Activated naive CD8-positive, alpha-beta T cell treated with anti-CD3 and anti-CD28 coated beads, Interleukin-2, amount 50 U/mL, for 24 hours (primary cell): ENCODE data around the gene GRIP2.
A peak's percentile ranks its signal among the peaks of the same experiment; 100 is the strongest.

Source experiments
- ATAC-seq: fragments of 150-1000 bp; cut with Tn5 transposase; one replicate; pipeline ENCODE4 v1.10.0; 2021
- DNase-seq: peaks from one replicate; pipeline ENCODE4 v3.0.0; 2021
- H3K27ac Mint-ChIP-seq: one replicate; pipeline ENCODE4 v1.8.0; 2021; ENCODE audit warnings: mild to moderate bottlenecking, mixed read lengths
- H3K27me3 Mint-ChIP-seq: one replicate; pipeline ENCODE4 v1.8.0; 2021; ENCODE audit warnings: mixed read lengths
- H3K36me3 Mint-ChIP-seq: one replicate; pipeline ENCODE4 v1.8.0; 2021; ENCODE audit warnings: low read depth, mixed read lengths
- H3K4me1 Mint-ChIP-seq: one replicate; pipeline ENCODE4 v1.8.0; 2021; ENCODE audit warnings: mixed read lengths
- H3K4me3 Mint-ChIP-seq: one replicate; pipeline ENCODE4 v1.8.0; 2021; ENCODE audit warnings: mild to moderate bottlenecking, moderate library complexity, mixed read lengths
- H3K9me3 Mint-ChIP-seq: one replicate; pipeline ENCODE4 v1.8.0; 2021; ENCODE audit warnings: mixed read lengths

GRIP2 gene

DNA sequence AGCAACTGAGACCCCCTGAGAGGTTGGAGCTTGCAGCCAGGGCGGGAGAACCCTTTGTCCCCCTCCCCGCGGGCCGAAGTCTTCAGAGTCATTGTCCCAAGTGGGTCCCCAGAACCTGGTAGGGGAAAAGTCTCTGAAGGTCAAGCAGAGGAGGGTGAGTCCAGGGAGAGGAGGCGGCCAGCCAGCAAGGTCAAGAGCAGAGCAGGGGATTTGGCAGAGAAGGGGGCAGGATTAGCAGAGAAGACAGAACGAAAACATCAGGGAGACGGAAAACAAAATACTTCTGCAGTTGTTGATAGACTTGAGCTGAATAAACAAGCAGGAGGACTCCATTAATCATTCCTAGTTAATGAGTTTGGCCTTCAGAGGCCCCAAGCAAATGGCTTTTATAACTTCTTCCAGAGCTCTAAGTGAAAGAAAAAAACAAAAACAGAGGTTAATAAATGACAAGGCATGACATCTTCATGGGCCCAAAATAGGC lies 66.7 kb downstream of the GRIP2 start:
- H3K4me3 Mint-ChIP-seq = no peak overlapping the region
- no peak overlapping the region for H3K27ac Mint-ChIP-seq
- ATAC-seq (no peak), DNase-seq (no peak)
- no peaks in the 10 kb centered on the region for H3K9me3 Mint-ChIP-seq
- H3K27me3 Mint-ChIP-seq = no peaks in the 10 kb centered on the region
- peaks cover 9% of the 10 kb centered on the region for H3K4me1 Mint-ChIP-seq
- H3K36me3 Mint-ChIP-seq = peaks cover 36% of the 10 kb centered on the region

DNA sequence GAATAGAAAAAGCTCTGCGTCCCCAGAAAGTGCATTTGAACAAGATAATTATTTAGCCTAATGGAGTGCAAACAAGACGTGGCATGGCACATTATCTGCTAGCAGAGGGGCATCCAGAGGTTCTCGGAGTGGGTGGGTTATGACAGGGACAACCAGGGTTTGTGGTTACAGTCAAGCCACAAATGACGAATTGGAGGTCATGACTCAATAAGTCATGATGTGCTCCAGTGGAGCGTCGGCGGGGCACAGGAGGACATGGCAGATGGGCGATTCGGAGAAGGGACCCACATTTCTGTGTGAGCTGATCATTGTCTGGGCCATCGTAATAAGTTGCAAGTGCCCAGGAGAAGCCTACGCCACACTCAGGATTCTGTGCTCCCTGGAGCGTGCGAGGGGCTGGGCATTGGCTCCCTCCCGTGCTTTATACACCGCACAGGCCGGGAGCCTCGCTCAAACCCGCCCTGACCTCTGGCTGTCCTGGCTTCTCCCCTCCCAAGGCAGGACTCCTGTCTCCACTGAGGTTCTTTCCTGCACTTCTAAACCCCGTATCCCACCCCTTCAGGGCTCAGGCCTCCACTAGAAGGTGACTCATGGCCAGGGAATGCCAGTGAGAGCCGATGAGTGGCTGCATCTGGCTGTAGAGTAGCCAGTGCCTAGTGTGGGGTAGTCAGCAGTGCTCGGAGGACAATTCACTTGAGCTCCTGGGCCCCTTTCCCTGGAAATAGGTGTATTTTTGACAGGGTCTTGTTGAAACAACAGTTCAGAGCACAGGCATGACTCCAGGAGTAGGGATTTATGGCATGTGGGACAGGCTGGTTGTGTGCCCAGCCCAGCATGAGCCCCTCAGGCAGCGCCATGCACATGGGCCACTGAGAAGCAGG lies 67.4 kb downstream of the GRIP2 start:
- H3K27ac Mint-ChIP-seq = peak overlapping the region; percentile 50
- H3K36me3 Mint-ChIP-seq = peaks cover 35% of the 10 kb centered on the region
- H3K4me3 Mint-ChIP-seq = no peak overlapping the region
- ATAC-seq = peak; percentile 79
- DNase-seq = peak; percentile 22
- H3K27me3 Mint-ChIP-seq = no peaks in the 10 kb centered on the region
- H3K9me3 Mint-ChIP-seq = no peaks in the 10 kb centered on the region
- peaks cover 9% of the 10 kb centered on the region for H3K4me1 Mint-ChIP-seq

DNA sequence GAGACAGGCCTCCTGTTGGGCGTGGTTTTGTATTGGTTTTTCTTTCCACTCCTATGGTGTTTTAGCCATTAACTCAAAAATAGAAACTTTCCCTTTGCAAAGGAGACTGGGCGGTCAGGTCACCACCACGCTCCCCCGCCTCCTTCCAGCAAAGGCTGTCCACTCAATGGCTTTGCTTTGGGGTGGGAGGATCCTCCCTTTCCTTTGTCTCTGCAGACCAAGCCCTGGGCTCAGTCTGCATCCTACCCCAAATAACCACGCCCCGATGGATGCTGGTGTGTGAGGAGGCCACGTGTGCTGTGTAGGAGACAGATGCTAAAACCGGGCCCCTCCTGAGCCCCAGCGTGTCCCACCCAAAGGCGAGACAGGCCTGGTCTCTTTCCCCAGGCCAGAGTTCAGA lies 68.5 kb downstream of the GRIP2 start:
- H3K27ac Mint-ChIP-seq = no peak overlapping the region
- peaks cover 29% of the 10 kb centered on the region for H3K36me3 Mint-ChIP-seq
- ATAC-seq (no peak), DNase-seq (no peak)
- H3K4me1 Mint-ChIP-seq = peaks cover 9% of the 10 kb centered on the region
- H3K9me3 Mint-ChIP-seq = no peaks in the 10 kb centered on the region
- no peak overlapping the region for H3K4me3 Mint-ChIP-seq
- no peaks in the 10 kb centered on the region for H3K27me3 Mint-ChIP-seq

DNA sequence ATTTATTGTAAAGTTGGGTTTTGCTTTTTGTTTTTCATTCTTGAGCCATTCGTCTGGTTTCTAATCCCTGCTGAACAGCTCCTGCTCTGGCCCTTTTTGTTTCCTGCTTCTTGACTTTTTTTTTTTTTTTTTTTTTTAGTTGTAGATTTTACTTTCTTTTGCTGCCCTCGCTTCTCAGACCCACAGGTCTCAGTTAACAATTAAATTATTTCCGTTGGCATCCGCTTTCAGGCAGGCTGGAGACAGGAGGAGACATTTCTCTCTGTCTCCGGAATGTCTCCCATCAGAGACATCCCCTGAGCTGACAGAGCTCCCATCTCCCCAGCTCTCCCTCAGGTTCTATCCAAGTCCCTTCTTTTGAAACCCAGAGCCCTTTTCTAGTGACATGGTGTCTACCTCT lies 69.1 kb downstream of the GRIP2 start:
- Mint-ChIP-seq H3K36me3 (peaks cover 27% of the 10 kb centered on the region), H3K27me3 (no peaks in the 10 kb centered on the region), H3K9me3 (no peaks in the 10 kb centered on the region), H3K4me3 (no peak overlapping the region), H3K4me1 (peaks cover 9% of the 10 kb centered on the region), H3K27ac (no peak overlapping the region)
- DNase-seq (no peak), ATAC-seq (no peak)

DNA sequence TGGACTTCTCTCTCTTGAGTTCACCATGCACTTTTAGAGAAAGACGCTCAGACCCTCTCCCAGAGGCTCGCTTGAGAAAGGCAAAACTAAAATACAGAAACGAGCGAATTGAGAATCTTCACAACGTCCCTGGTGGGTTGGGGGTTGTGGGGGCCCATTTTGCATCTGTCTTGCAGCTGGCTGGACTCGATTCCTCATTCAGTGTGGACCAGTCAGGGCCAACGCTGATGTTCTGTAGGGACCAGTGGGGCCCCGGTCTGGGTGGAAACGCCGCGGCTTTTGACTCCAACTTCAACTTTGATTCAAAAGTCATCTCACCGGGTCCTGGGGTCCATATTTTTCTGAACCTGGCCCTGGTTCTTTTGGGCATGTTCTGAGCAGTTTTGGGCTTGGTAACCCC lies 69.7 kb downstream of the GRIP2 start:
- H3K4me3 Mint-ChIP-seq = no peak overlapping the region
- H3K27me3 Mint-ChIP-seq = no peaks in the 10 kb centered on the region
- no peak overlapping the region for H3K27ac Mint-ChIP-seq
- H3K9me3 Mint-ChIP-seq = no peaks in the 10 kb centered on the region
- no peak for ATAC-seq
- H3K4me1 Mint-ChIP-seq = peaks cover 9% of the 10 kb centered on the region
- DNase-seq = no peak
- H3K36me3 Mint-ChIP-seq = peaks cover 25% of the 10 kb centered on the region

DNA sequence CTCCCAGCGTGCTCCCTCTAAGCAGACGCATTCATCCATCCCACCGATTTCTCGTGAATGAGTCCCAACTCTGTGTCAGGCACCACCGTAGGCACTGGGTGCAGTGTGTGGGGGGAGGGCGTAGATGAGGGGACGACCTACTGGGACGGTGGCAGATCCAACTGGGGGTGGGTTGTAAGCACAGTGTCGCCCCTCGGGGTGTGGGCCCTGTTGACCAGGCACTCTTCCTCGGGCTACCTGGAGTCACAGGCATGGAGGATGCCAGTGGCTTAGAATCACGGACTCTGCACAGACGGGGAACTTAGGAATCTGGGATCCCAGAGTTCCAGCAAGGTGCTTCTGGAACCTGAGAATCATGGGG lies 71.5 kb downstream of the GRIP2 start:
- no peak overlapping the region for H3K27ac Mint-ChIP-seq
- no peaks in the 10 kb centered on the region for H3K27me3 Mint-ChIP-seq
- no peaks in the 10 kb centered on the region for H3K9me3 Mint-ChIP-seq
- ATAC-seq (no peak), DNase-seq (no peak)
- H3K4me1 Mint-ChIP-seq = peaks cover 9% of the 10 kb centered on the region
- H3K4me3 Mint-ChIP-seq = no peak overlapping the region
- peaks cover 25% of the 10 kb centered on the region for H3K36me3 Mint-ChIP-seq

DNA sequence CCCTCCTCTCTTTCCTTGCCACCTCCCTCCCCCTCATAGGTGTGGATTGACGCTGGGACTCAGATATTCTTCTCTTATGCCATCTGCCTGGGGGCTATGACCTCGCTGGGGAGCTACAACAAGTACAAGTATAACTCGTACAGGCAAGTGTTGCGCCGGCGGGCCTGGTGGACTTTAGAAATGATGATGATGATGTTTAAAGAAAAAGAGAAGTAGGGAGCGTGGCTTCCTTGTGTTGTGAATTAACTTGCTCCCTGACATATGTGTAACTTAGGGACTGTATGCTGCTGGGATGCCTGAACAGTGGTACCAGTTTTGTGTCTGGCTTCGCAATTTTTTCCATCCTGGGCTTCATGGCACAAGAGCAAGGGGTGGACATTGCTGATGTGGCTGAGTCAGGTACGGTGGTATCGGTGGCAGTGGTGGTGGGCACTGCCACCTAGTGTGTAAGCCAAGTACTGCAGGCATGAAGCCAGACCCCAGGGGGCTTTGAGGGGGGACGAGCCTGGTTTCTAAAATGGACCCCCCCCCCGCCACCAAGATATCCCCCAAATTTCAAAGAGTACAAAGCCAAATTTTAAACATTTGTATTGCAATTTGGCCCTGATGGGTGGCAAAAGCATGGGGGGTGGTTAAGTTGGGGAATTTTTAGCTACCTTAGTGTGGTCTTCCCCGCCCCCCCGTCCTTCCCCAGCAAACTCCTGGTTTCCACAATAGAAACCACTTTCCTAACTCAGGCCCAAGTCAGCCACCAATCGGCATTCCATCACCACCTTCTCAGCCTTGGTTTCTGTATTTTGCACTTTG lies 72.1 kb downstream of the GRIP2 start:
- peaks cover 21% of the 10 kb centered on the region for H3K36me3 Mint-ChIP-seq

DNA sequence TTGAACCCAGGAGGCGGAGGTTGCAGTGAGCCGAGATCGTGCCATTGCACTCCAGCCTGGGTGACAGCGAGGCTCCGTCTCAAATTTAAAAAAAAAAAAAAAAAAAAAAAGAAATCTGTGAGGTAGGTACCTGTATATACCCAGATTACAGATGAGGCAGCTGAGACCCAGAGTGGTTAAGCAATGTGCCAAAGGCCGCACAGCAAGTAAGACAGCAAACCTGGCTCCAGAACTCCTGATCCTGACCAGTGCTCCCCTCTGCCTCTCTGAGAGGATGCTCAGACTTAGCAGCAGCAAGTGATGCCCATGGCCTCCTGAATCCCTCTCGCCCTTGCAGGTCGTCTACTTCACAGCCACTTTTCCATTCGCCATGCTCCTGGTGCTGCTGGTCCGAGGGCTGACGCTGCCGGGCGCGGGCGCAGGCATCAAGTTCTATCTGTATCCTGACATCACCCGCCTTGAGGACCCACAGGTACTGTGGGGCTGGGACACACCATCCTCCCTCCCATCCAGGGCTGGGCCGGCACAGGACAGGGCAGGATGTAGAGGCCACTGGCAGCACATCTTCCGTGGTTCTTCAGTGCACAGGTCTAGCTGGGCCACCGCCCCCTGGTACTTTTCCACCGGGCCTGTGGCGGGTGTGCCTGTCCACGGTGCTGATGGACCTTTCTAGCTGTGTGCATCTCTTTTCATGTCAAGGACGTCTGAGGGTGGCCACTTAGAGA lies 73.8 kb downstream of the GRIP2 start:
- no peak overlapping the region for H3K4me3 Mint-ChIP-seq
- H3K9me3 Mint-ChIP-seq = no peaks in the 10 kb centered on the region
- no peaks in the 10 kb centered on the region for H3K27me3 Mint-ChIP-seq
- H3K4me1 Mint-ChIP-seq = peaks cover 16% of the 10 kb centered on the region
- no peak for DNase-seq
- H3K27ac Mint-ChIP-seq = no peak overlapping the region
- peaks cover 23% of the 10 kb centered on the region for H3K36me3 Mint-ChIP-seq
- no peak for ATAC-seq

More for the DNA sequence above, 72.1 kb downstream of the GRIP2 start:
- H3K9me3 Mint-ChIP-seq = no peaks in the 10 kb centered on the region
- no peak overlapping the region for H3K27ac Mint-ChIP-seq
- no peaks in the 10 kb centered on the region for H3K27me3 Mint-ChIP-seq
- DNase-seq (peak; percentile 44), ATAC-seq (no peak)
- peaks cover 10% of the 10 kb centered on the region for H3K4me1 Mint-ChIP-seq
- H3K4me3 Mint-ChIP-seq = no peak overlapping the region

DNA sequence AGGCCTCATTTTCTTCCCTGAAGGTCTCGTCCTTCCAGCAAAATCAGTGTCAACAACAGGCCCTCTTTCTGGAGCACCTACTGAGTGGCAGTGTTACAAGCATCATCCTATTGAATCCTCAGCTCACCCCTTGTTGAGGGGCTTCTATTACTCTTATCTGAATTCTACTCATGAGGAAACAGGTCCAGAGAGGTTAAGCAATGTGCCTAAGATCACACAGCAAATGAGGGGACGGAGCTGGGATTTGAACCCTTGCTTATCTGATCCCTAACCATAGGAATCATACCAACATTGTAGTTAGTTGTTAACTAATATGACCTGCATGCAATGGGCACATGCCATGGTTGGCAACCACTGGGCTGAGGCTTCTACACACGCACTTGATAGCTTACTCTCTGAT lies 74.7 kb downstream of the GRIP2 start:
- no peaks in the 10 kb centered on the region for H3K27me3 Mint-ChIP-seq
- peaks cover 18% of the 10 kb centered on the region for H3K4me1 Mint-ChIP-seq
- DNase-seq (no peak), ATAC-seq (no peak)
- peaks cover 23% of the 10 kb centered on the region for H3K36me3 Mint-ChIP-seq
- no peak overlapping the region for H3K27ac Mint-ChIP-seq
- H3K9me3 Mint-ChIP-seq = no peaks in the 10 kb centered on the region
- H3K4me3 Mint-ChIP-seq = no peak overlapping the region

DNA sequence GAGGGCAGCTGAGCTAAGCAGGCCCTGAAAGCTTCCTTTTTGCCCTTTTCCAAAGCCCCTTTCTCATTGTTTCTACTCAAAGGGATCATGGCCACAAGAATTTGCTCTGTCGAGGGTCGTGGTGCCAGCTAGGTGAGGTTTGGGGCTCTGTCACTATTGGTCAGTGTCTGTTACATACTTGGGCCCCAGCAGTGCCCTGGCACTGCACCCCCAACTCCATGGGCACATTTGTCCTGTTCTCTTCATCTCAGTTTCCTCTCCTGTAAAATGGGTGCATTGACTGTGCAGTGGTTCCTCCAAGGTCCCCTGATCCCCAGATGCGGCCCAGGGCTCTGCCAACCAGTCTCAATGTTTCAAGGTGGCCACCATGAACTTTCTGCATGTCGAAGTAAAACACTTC lies 75.6 kb downstream of the GRIP2 start:
- no peak for ATAC-seq

DNA sequence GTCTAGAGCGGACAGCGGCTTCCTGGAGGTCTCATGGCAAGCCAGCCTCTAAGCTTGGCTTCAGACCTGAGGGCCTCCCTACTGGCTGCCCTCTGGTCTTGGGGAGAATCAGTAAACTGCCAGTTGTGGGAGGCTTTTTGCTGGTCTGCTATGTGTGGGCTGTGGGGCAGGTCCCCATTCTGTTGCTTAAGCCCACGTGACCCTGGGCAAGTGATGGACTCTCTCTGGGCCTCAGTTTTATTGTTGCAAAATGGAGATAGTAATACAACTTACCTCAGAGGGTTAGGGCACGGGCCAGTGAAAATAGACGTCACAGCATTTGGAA lies 76.0 kb downstream of the GRIP2 start:
- peak overlapping the region; percentile 42 for H3K27ac Mint-ChIP-seq
- H3K4me3 Mint-ChIP-seq = no peak overlapping the region
- H3K9me3 Mint-ChIP-seq = no peaks in the 10 kb centered on the region
- H3K4me1 Mint-ChIP-seq = peaks cover 24% of the 10 kb centered on the region
- DNase-seq (no peak), ATAC-seq (no peak)
- H3K36me3 Mint-ChIP-seq = peaks cover 27% of the 10 kb centered on the region
- no peaks in the 10 kb centered on the region for H3K27me3 Mint-ChIP-seq

More for the DNA sequence above, 75.6 kb downstream of the GRIP2 start:
- no peaks in the 10 kb centered on the region for H3K9me3 Mint-ChIP-seq
- H3K27me3 Mint-ChIP-seq = no peaks in the 10 kb centered on the region
- peaks cover 25% of the 10 kb centered on the region for H3K36me3 Mint-ChIP-seq
- peaks cover 23% of the 10 kb centered on the region for H3K4me1 Mint-ChIP-seq
- no peak overlapping the region for H3K4me3 Mint-ChIP-seq
- DNase-seq = no peak
- peak overlapping the region; percentile 42 for H3K27ac Mint-ChIP-seq

DNA sequence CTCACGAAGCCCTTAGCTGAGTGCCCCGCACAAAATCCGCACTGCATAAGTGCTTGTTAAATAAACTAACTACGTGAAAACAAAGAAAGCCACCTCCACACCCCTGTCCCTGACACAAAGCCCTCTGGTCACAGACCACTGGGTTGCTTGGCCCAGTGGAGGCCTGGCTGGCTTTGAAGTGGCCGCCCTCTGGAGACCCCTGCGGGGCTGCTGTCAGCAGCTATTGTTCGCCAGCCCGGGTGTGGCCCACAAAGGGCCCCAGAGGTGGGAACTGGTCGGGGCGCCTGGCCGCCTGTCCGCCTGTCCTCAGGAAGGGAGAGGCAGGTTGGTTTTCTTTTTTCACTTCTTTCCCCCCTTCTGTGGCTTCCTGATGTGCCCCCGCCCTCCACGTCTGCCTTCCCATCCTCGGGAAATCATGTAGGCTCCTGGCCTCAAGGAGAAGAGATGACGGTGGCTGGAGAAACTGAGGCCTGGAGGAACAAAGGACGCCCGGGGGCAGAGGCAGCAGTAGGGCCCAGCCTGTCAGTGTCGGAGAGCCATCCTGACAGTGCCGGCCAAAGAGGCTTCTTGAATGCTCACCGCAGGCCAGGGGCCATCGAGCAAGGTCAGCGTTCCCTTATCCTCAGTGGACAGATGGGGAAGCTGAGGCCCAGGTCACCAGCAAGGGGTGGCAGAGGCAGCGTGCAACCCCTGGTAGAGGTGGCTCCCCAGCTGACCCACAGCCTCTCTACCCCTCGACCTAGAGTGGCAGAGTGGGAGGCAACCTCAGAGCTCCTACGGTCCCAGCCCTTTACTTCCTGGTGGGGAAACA lies 76.6 kb downstream of the GRIP2 start:
- Mint-ChIP-seq H3K27me3 (no peaks in the 10 kb centered on the region), H3K36me3 (peaks cover 29% of the 10 kb centered on the region), H3K27ac (no peak overlapping the region), H3K4me1 (peaks cover 30% of the 10 kb centered on the region), H3K9me3 (no peaks in the 10 kb centered on the region), H3K4me3 (no peak overlapping the region)
- ATAC-seq (no peak), DNase-seq (no peak)

DNA sequence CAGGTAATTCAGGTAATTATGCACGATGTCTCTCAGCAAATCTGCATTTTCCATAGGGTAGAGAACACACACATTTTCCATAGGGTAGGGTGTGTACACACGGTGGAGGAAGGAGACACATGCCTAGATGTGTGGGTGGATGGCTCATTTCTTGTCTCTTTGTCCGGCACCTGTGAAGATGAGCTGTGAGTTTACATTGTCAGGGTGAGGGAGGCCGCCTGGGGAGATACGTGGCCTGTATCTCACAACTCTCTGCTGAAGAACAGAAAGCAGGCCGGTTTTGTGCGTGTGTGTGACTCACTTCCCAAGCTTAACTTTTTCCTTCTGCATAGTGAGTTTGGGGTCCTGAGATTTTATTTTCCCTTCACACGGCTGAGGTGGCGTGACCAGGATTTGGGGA lies 77.4 kb downstream of the GRIP2 start:
- no peaks in the 10 kb centered on the region for H3K9me3 Mint-ChIP-seq

DNA sequence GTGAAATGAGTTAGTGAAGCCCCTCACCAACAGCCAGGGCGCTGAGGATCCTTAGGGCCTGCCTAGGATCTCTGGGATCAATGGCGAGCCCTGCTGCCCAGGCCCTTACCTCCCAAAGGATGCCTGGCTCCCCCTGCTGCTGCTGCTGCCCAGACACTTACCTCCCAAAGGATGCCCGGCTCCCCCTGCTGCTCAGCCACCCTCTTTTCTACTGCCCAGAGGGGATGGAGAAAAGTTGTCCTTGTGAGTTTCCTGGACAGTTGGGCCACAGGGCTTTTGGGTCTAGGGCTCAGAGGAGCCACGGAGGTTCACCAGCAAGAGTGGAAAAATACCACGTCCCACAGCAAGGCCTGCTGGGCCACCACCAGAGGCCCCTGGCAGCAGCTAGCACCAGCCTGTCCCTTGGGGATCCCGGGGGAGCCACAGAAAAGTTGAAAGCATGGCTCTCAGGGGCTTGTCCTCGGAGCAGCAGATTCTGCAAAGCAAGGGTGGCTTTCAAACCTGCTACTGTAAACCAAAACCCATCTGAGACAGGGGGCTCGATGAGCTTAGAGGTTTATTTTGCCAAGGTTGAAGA lies 78.3 kb downstream of the GRIP2 start:
- DNase-seq (no peak), ATAC-seq (no peak)
- H3K27me3 Mint-ChIP-seq = no peaks in the 10 kb centered on the region
- H3K9me3 Mint-ChIP-seq = no peaks in the 10 kb centered on the region
- H3K4me3 Mint-ChIP-seq = no peak overlapping the region
- peak overlapping the region; percentile 61 for H3K27ac Mint-ChIP-seq
- H3K4me1 Mint-ChIP-seq = peaks cover 37% of the 10 kb centered on the region
- H3K36me3 Mint-ChIP-seq = peaks cover 24% of the 10 kb centered on the region

More for the DNA sequence above, 77.4 kb downstream of the GRIP2 start:
- Mint-ChIP-seq H3K4me1 (peaks cover 37% of the 10 kb centered on the region), H3K27me3 (no peaks in the 10 kb centered on the region), H3K27ac (peak overlapping the region; percentile 61), H3K36me3 (peaks cover 24% of the 10 kb centered on the region), H3K4me3 (no peak overlapping the region)
- DNase-seq (no peak), ATAC-seq (peak; percentile 81)
